ENCODE measurements around the gene SIRT6. TPM values are rescaled to one million over a fixed set of nuclear protein-coding genes. Genes with fewer than 3 reads are reported as not detected.

SIRT6 gene
- polyA plus RNA-seq, 1 donor (not counting 4 experiments of a cell fraction or from before 2014, with no cell fraction given): 14.6 TPM

GRCh38 chr19:4198467-4199126 lies 16.2 kb upstream of the SIRT6 start:
- Histone ChIP-seq H2AFZ (ENCODE audit: control insufficient read depth, low read length) (no peak overlapping the region), H3K9me3 (ENCODE audit: control insufficient read depth, low read depth, low read length) (no peaks in the 10 kb centered on the region), H3K9ac (ENCODE audit: control insufficient read depth, extremely low read depth, insufficient read depth, low read length) (no peak overlapping the region), H4K20me1 (ENCODE audit: control insufficient read depth, extremely low read depth, insufficient read depth, low read length) (no peaks in the 10 kb centered on the region), H3K9me1 (ENCODE audit: control insufficient read depth, extremely low read depth, insufficient read depth, low read length) (no peaks in the 10 kb centered on the region), H3K4me2 (ENCODE audit: control insufficient read depth, extremely low read depth, insufficient read depth, low read depth, low read length) (no peak overlapping the region), H3K4me1 (ENCODE audit: control insufficient read depth, extremely low read depth, insufficient read depth, low read length) (no peaks in the 10 kb centered on the region), H3K27me3 (ENCODE audit: control insufficient read depth, extremely low read depth, insufficient read depth, low read length) (peaks cover 21% of the 10 kb centered on the region), H3K79me2 (ENCODE audit: control insufficient read depth, insufficient read depth, low read length) (no peaks in the 10 kb centered on the region), H3K4me3 (ENCODE audit: control insufficient read depth in 2 of 3, extremely low read depth in 1 of 3, insufficient read depth in 2 of 3, low read depth in 1 of 3, low read length in 3 of 3) (no peak overlapping the region), H3K36me3 (ENCODE audit: control insufficient read depth in 2 of 2, extremely low read depth in 1 of 2, insufficient read depth in 2 of 2, low read length in 2 of 2) (no peaks in the 10 kb centered on the region), H3K27ac (ENCODE audit: control insufficient read depth, insufficient read depth, low read length) (no peak overlapping the region)
- FAIRE-seq: no peak
- TF ChIP-seq EZH2 (IDR thresholded peaks at IDR 0.05; ENCODE audit: low read length) (peak; percentile 11), CTCF (optimal IDR thresholded peaks at IDR 0.05 in 1 of 3, IDR thresholded peaks at IDR 0.05 in 1 of 3, conservative IDR thresholded peaks at IDR 0.05 in 1 of 3; ENCODE audit: extremely low read depth in 1 of 3, insufficient read depth in 2 of 3, low read length in 3 of 3) (no peak)
- DNase-seq (ENCODE audit: low read depth, low spot score): no peak
- dilution Hi-C loops (cut with MboI; ENCODE audit: extremely low pct_ligation_motif_present, low sequenced_read_pairs): no loop called here

GRCh38 chr19:4197625-4198466 lies 15.5 kb upstream of the SIRT6 start:
- Histone ChIP-seq H4K20me1 (ENCODE audit: control insufficient read depth, extremely low read depth, insufficient read depth, low read length) (no peaks in the 10 kb centered on the region), H3K36me3 (ENCODE audit: control insufficient read depth in 2 of 2, extremely low read depth in 1 of 2, insufficient read depth in 2 of 2, low read length in 2 of 2) (no peaks in the 10 kb centered on the region), H2AFZ (ENCODE audit: control insufficient read depth, low read length) (no peak overlapping the region), H3K79me2 (ENCODE audit: control insufficient read depth, insufficient read depth, low read length) (no peaks in the 10 kb centered on the region), H3K9me1 (ENCODE audit: control insufficient read depth, extremely low read depth, insufficient read depth, low read length) (no peaks in the 10 kb centered on the region), H3K27ac (ENCODE audit: control insufficient read depth, insufficient read depth, low read length) (no peak overlapping the region), H3K4me1 (ENCODE audit: control insufficient read depth, extremely low read depth, insufficient read depth, low read length) (no peaks in the 10 kb centered on the region), H3K4me3 (ENCODE audit: control insufficient read depth in 2 of 3, extremely low read depth in 1 of 3, insufficient read depth in 2 of 3, low read depth in 1 of 3, low read length in 3 of 3) (no peak overlapping the region), H3K9ac (ENCODE audit: control insufficient read depth, extremely low read depth, insufficient read depth, low read length) (no peak overlapping the region), H3K9me3 (ENCODE audit: control insufficient read depth, low read depth, low read length) (no peaks in the 10 kb centered on the region), H3K27me3 (ENCODE audit: control insufficient read depth, extremely low read depth, insufficient read depth, low read length) (peaks cover 21% of the 10 kb centered on the region), H3K4me2 (ENCODE audit: control insufficient read depth, extremely low read depth, insufficient read depth, low read depth, low read length) (no peak overlapping the region)
- dilution Hi-C loops (cut with MboI; ENCODE audit: extremely low pct_ligation_motif_present, low sequenced_read_pairs): no loop called here
- no peak for DNase-seq (ENCODE audit: low read depth, low spot score)
- no peak for FAIRE-seq
- TF ChIP-seq EZH2 (IDR thresholded peaks at IDR 0.05; ENCODE audit: low read length): peak; percentile 34
- TF ChIP-seq CTCF (optimal IDR thresholded peaks at IDR 0.05 in 1 of 3, IDR thresholded peaks at IDR 0.05 in 1 of 3, conservative IDR thresholded peaks at IDR 0.05 in 1 of 3; ENCODE audit: extremely low read depth in 1 of 3, insufficient read depth in 2 of 3, low read length in 3 of 3): no peak

Data from keratinocyte (primary cell).